ENCODE data around the gene CTAGE8. TPM values are rescaled to one million over a fixed set of nuclear protein-coding genes. Genes with fewer than 3 reads are reported as not detected.
"Not testable (repeated sequence)": the region's sequence is repeated elsewhere in the genome, so short reads cannot be mapped to it uniquely, and the experiment has no call there.

CTAGE8 gene
- total and polyA plus RNA-seq, 7 donors = 0.03 to 0.15 (median 0.04) TPM; not detected in 4

DNA sequence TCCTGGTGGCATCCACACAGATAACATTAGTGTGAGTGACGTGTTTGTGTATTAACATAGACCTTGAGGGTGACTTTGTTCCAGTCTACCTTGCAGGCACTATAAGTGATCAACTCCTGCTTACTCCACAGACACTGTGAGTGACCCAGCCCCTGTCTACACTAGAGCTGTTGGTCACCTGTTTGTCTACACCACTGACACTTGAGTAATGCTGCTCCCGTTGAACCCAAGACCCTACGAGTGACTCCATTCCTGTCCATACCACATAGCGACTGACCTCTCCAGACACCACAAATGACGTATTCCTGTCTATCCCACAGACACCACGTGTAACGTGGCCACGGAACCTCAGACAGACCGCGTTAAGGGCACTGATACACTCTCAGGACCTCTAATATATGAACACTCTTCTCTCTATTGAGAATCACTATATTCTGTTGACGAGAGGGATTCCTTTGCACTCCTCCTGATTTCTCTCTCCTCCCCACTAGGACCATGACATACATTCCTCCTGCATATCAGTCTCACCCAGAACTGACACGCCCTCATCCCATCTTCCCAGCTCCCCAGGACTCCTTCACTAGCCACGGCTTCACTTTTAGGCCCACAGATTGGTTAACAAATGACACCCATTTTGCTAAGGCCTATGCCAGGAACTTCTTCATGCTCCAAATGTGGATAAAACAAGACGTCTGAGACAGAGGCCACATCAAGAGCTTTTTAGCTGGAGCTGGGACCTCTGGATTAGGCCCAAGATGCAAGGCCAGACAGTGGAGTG lies 23.5 kb upstream of the CTAGE8 start:
- intact Hi-C loops (cut with DNase I); H3K27ac ChIP-seq: not testable (repeated sequence)

DNA sequence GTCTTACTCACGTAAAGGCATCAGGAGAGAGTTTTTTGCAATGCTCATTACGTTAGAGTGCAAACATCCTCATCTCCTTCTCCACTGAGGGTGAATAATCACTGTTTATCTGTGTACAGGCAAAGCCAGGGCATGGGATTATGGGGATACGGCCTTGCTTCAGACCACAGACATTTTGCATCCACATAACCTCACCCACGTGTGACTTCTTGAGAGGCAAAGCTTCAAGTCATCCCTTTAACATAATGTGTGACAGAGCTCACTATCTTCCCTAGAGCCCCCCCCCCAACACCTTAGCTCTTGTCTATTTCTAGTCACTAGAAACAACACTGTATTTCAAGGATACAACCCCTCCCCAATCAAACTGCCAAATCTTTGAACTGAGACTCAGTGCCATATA lies 22.5 kb upstream of the CTAGE8 start:
- intact Hi-C loops (cut with DNase I); H3K4me3 ChIP-seq; DNase-seq; H3K4me1 ChIP-seq; H3K27me3 ChIP-seq (ENCODE audit: insufficient read depth in 3 of 3, low read length in 2 of 3); H3K27ac ChIP-seq; H3K9me3 ChIP-seq; ATAC-seq; H3K36me3 ChIP-seq (ENCODE audit: insufficient read depth in 1 of 2, low read depth in 1 of 2): not testable (repeated sequence)
- WGBS, 3 donors = 51 to 68% (median 67%) methylated on average over 2 of the region's 4 CpGs

More for the DNA sequence above, 23.5 kb upstream of the CTAGE8 start:
- H3K36me3 ChIP-seq (ENCODE audit: insufficient read depth in 1 of 2, low read depth in 1 of 2); H3K9me3 ChIP-seq; H3K4me3 ChIP-seq; DNase-seq; ATAC-seq; H3K4me1 ChIP-seq; H3K27me3 ChIP-seq (ENCODE audit: insufficient read depth in 3 of 3, low read length in 2 of 3): not testable (repeated sequence)
- WGBS, 3 donors = 94 to 98% (median 95%) methylated on average over 2 to 3 of the region's 14 CpGs

DNA sequence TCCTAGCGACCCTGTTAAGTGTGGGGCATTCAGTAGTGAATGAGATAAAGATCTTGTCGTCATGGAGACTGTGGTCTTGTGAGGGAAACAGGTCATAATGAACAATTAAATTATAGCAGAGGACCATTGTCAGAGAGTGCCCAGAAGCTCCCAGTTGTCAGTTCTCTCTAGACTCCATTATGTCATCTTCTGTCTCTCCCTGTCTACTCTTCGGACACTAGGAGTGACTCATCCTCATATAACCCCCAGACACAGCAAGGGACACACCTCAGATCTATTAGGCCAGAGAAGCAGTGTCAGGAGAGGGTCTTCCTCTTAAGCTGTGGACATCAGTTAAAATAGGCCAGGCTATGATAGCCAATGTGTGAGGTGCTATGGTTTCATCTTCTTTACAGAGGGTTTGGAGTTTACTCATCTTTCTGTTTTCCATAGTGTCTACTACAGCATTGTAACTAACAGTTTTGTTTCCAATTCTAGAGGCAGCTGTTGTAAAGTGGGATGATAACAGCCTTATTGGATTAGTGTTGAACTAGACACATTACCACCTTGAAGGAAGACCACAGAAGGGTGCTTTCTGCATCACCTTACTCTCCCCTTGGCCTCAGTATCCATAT lies 18.2 kb upstream of the CTAGE8 start:
- ATAC-seq; H3K4me3 ChIP-seq; DNase-seq; H3K36me3 ChIP-seq (ENCODE audit: insufficient read depth in 1 of 2, low read depth in 1 of 2); H3K4me1 ChIP-seq; H3K27ac ChIP-seq; intact Hi-C loops (cut with DNase I); H3K9me3 ChIP-seq; H3K27me3 ChIP-seq (ENCODE audit: insufficient read depth in 3 of 3, low read length in 2 of 3): not testable (repeated sequence)
- no CpG with 5 or more reads among the region's 3 CpGs for WGBS, 3 donors

DNA sequence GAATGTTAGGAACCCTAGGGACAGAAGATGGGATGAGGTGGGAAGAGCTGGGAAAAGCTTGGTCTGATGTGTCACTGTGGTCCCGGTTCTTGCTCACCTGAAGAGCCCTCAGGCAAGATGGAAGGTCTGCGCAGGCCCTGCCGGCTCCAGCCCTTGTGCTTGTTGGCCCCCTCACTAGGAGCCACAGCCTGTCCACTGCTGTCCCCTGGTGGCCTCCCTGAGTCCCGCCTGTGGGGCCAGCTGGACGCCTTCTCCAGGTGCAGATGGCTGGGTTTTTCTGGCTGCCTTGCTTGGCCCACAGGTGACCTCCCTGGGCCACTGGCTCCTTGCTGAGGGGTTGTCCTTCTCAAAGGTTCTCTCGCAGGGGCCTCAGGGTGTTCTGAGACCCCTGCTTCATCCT lies 14.6 kb upstream of the CTAGE8 start:
- ATAC-seq, DNase-seq: not testable (repeated sequence)

DNA sequence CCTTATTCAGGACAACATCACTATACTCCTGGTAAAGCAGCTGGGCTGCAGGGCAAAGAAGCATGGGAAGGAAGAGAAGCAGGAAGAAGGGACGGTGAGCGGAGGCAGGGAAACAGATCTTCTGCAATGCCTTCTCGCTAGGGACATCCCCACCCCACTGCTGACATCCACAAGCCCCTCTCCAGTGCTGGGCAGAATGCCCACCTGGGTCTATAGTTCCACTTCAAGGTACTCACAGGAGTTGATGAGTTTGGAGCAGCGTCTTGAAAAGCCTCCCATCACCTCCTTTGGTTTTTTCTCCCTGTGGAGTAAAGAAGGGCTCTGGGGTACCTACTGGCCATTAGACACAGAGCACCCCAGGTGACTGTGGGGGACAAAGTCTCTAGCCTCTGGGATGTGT lies 13.4 kb upstream of the CTAGE8 start:
- intact Hi-C loops (cut with DNase I); H3K9me3 ChIP-seq; ATAC-seq; H3K4me3 ChIP-seq; H3K27ac ChIP-seq; H3K4me1 ChIP-seq; H3K36me3 ChIP-seq (ENCODE audit: insufficient read depth in 1 of 2, low read depth in 1 of 2); H3K27me3 ChIP-seq (ENCODE audit: insufficient read depth in 3 of 3, low read length in 2 of 3): not testable (repeated sequence)
- whole genome bisulfite sequencing, 3 donors = 81 to 87% (median 82%) methylated on average over 2 of the region's 4 CpGs
- DNase-seq = peak in 1 of 2 donors; percentile 24

More for the DNA sequence above, 14.6 kb upstream of the CTAGE8 start:
- H3K4me1 ChIP-seq; H3K4me3 ChIP-seq; H3K9me3 ChIP-seq; H3K27me3 ChIP-seq (ENCODE audit: insufficient read depth in 3 of 3, low read length in 2 of 3); intact Hi-C loops (cut with DNase I); H3K36me3 ChIP-seq (ENCODE audit: insufficient read depth in 1 of 2, low read depth in 1 of 2); H3K27ac ChIP-seq: not testable (repeated sequence)
- WGBS, 3 donors = no CpG with 5 or more reads among the region's 6 CpGs

DNA sequence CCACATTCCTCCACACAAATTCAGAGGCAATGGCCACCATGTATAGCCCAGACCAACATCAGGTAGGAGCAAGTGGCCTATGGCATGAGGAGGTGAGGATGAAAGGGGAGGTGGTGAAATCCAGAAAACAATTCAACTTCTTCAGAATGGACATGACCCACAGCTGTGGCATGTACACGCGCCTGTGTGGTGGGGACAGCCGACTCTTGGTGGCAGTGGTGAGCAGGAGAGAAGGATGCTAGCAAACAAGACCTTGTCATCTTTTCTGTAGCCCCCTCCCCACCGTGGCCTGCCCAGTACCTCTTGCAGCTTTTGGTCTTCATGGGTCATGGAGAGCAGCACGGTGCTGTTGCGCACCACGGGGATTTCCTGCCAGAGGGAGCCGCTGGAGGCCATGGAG lies 12.9 kb upstream of the CTAGE8 start:
- no CpG with 5 or more reads among the region's 8 CpGs for WGBS, 3 donors

DNA sequence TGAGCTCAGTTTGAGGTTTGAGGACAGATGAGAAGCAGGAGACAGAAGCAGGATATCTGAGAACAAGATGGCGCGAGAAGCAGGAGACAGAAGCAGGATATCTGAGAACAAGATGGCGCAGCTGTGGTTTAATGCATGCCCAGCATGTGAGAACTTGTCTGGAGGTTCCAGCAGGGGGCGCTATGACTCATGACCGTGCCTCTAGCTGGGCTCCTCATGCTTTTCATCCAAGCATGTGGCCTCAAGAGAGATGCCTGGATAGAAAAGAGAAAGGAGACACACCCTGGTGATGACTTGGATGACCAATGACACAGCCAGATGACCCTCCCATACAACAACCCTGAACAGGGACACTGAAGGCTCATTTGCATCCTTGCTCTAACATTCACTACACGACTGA lies 10.9 kb upstream of the CTAGE8 start:
- H3K27ac ChIP-seq; DNase-seq; H3K9me3 ChIP-seq; H3K36me3 ChIP-seq (ENCODE audit: insufficient read depth in 1 of 2, low read depth in 1 of 2); H3K4me1 ChIP-seq; intact Hi-C loops (cut with DNase I); H3K27me3 ChIP-seq (ENCODE audit: insufficient read depth in 3 of 3, low read length in 2 of 3); ATAC-seq; H3K4me3 ChIP-seq: not testable (repeated sequence)
- 97 to 100% (median 99%) methylated on average over 2 to 3 of the region's 6 CpGs for WGBS, 3 donors

More for the DNA sequence above, 12.9 kb upstream of the CTAGE8 start:
- intact Hi-C loops (cut with DNase I); H3K27me3 ChIP-seq (ENCODE audit: insufficient read depth in 3 of 3, low read length in 2 of 3); H3K4me3 ChIP-seq; ATAC-seq; H3K9me3 ChIP-seq; H3K27ac ChIP-seq; H3K4me1 ChIP-seq; DNase-seq; H3K36me3 ChIP-seq (ENCODE audit: insufficient read depth in 1 of 2, low read depth in 1 of 2): not testable (repeated sequence)

DNA sequence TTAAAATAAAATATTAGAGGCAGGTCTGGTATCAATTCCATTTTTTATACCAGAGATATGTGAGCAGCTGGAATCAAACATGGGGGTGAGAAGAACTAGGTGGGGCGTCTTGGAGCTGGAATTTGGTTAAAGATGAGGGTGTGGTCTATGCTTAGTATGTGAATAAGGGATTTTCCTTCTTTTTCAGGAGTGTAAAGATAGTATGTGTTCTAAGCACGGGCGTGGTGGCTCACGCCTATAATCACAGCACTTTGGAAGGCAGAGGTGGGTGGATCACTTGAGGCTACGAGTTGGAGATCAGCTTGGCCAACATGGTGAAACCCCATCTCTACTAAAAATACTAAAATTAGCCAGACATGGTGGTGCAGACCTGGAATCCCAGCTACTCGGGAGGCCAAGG lies 6.2 kb upstream of the CTAGE8 start:
- H3K36me3 ChIP-seq (ENCODE audit: insufficient read depth in 1 of 2, low read depth in 1 of 2); H3K4me1 ChIP-seq; H3K9me3 ChIP-seq; H3K4me3 ChIP-seq; H3K27ac ChIP-seq; ATAC-seq; DNase-seq; H3K27me3 ChIP-seq (ENCODE audit: insufficient read depth in 3 of 3, low read length in 2 of 3); intact Hi-C loops (cut with DNase I): not testable (repeated sequence)
- WGBS, 3 donors = 82 to 96% (median 93%) methylated on average over 4 of the region's 6 CpGs

DNA sequence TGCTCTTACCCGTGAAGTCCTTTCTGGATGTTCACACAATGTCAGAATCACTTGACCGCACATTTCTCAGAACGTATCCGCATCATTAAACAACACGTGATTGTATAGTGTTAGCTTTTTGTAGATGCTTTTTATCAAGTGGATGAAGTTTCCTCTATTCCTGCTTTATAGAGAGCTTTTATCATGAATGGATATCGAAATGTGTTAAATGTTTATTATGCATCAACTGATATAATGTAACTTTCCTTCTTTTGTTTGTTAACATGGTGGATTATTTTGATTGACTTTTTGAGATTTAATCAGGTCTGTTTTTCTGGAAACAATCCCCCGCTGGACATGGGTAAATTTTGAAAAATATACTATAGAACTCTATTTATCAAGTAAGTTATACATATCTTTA lies 4.4 kb downstream of the CTAGE8 start, which contains the start of gene OR2A7:
TSS of gene OR2A7 (minus strand) at position 101 of the 400 bp plus-strand sequence. CDS start 5,164 bp downstream, outside the sequence.
- H3K27ac ChIP-seq; H3K4me1 ChIP-seq; H3K9me3 ChIP-seq; intact Hi-C loops (cut with DNase I); ATAC-seq; H3K4me3 ChIP-seq; H3K27me3 ChIP-seq (ENCODE audit: insufficient read depth in 3 of 3, low read length in 2 of 3); DNase-seq; H3K36me3 ChIP-seq (ENCODE audit: insufficient read depth in 1 of 2, low read depth in 1 of 2): not testable (repeated sequence)
- 92 to 97% (median 94%) methylated on average over 6 of the region's 7 CpGs for WGBS, 3 donors

DNA sequence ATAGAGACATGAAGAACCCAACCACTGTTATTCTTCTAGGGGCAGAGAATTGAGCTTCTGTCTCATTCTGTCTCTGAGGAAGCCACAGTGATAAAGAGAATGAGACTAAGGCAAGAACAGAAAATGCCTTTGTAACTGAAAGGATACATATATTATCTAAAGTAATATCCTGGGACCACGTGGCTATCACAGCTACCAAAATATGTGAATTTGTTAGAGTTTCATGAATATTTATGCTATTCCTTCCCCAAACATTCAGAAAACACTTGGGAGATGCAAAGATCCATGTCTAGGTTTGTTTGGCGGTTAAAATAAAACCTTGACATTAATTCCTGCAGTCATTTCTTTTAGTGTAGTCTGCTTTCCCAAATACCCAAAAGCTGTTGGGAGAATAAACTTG lies 7.0 kb downstream of the CTAGE8 start:
- H3K36me3 ChIP-seq (ENCODE audit: insufficient read depth in 1 of 2, low read depth in 1 of 2); intact Hi-C loops (cut with DNase I); H3K27me3 ChIP-seq (ENCODE audit: insufficient read depth in 3 of 3, low read length in 2 of 3); H3K4me3 ChIP-seq; ATAC-seq; H3K4me1 ChIP-seq; DNase-seq; H3K9me3 ChIP-seq; H3K27ac ChIP-seq: not testable (repeated sequence)
- no CpG with 5 or more reads among the region's 2 CpGs for WGBS, 3 donors

DNA sequence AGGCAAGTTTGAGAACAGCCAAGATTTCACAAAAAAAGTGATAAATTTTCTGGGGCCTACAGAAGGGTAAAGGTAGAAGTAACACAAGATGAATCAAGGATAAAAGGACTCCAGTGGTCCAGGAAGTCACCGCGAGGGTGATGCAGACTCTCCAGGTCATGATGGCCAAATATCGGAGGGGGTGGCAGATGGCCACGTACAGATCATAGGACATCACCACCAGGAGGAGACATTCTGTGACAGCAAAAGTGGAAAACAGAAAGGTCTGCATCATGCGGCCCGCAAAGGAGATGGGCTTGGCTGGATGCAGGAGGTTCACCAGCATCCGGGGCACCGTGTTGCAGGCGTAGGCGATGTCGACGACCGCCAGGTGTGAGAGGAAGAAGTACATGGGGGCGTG lies 10.0 kb downstream of the CTAGE8 start:
- H3K9me3 ChIP-seq; ATAC-seq; H3K27ac ChIP-seq; H3K36me3 ChIP-seq (ENCODE audit: insufficient read depth in 1 of 2, low read depth in 1 of 2); H3K4me3 ChIP-seq; intact Hi-C loops (cut with DNase I); H3K27me3 ChIP-seq (ENCODE audit: insufficient read depth in 3 of 3, low read length in 2 of 3); DNase-seq; H3K4me1 ChIP-seq: not testable (repeated sequence)
- no CpG with 5 or more reads among the region's 14 CpGs for WGBS, 3 donors
